Fibroblast of the aortic adventitia (primary cell): ENCODE measurements around the gene URM1. TPM values are rescaled to one million over a fixed set of nuclear protein-coding genes. Genes with fewer than 3 reads are reported as not detected.

Source experiments
- DNase-seq: peaks from one replicate; pipeline ENCODE4 v3.0.0-alpha.2; 2010; ENCODE audit warnings: low read depth
- H3K4me3 ChIP-seq: 2 replicates; pipeline ENCODE4 v1.5.1; 2011; ENCODE audit warnings: low read depth, mild to moderate bottlenecking, control low read depth, low read length, moderate library complexity
- CTCF ChIP-seq: IDR thresholded peaks from 2 replicates; pipeline ENCODE4 v1.5.1; 2011; ENCODE audit warnings: mild to moderate bottlenecking, low read length, control low read depth, inconsistent platforms; ENCODE audit not compliant: insufficient read depth
- total RNA-seq: library from RNA; depleted of rRNA; stranded (reverse); fragments of >200 nt; gene quantifications from 2 replicates; pipeline ENCODE4 v1.2.3, GENCODE V29; 2012; ENCODE audit warnings: low replicate concordance

Gene URM1
- total RNA-seq, 1 donor, result 33.8 TPM

GRCh38 chr9:128372188-128372641 is 1.0 kb downstream of the URM1 start:
- H3K4me3 ChIP-seq, result peak overlapping the region; percentile 100
- DNase-seq, result no peak
- no peak for TF ChIP-seq CTCF

- DNase-seq, result no peak
- no peak for TF ChIP-seq CTCF
- H3K4me3 ChIP-seq, result peak overlapping the region; percentile 100
These were observed 1.6 kb downstream of the URM1 start for GRCh38 chr9:128372784-128373183.

GRCh38 chr9:128374221-128374675 is 3.1 kb downstream of the URM1 start:
- no peak for DNase-seq
- H3K4me3 ChIP-seq, result no peak overlapping the region
- no peak for TF ChIP-seq CTCF

- TF ChIP-seq CTCF, result no peak
- no peak overlapping the region for H3K4me3 ChIP-seq
- no peak for DNase-seq
These were observed 4.7 kb downstream of the URM1 start for GRCh38 chr9:128375865-128376264.

- DNase-seq, result no peak
- TF ChIP-seq CTCF, result no peak
- H3K4me3 ChIP-seq, result no peak overlapping the region
These were observed 11.1 kb downstream of the URM1 start for GRCh38 chr9:128382261-128382660.

GRCh38 chr9:128383007-128383753 is 12.0 kb downstream of the URM1 start:
- no peak overlapping the region for H3K4me3 ChIP-seq
- no peak for DNase-seq
- no peak for TF ChIP-seq CTCF
